Cardiac fibroblast (primary cell): ENCODE results near the gene SEMA5B.

Experiments used
- DNase-seq, 2 donors: peaks; one replicate each; pipeline versions ENCODE4 v3.0.0 to v3.0.0-alpha.2; 2010; ENCODE audit warnings: low read depth in 2 of 2
- H3K4me3 ChIP-seq, 2 donors: replicated peaks in 1 of 2; 1 replicate in 1 of 2; 2 replicates in 1 of 2; pipeline ENCODE4 v1.5.1; 2011; ENCODE audit warnings: low read depth in 2 of 2, low read length in 2 of 2, mild to moderate bottlenecking in 2 of 2, moderate library complexity in 1 of 2
- TF ChIP-seq, protein P1 (sequence below): IDR thresholded peaks from one replicate; pipeline ENCODE4 v1.5.1; 2011; ENCODE audit warnings: low read depth, mild to moderate bottlenecking, low read length, inconsistent platforms

SEMA5B gene

DNA sequence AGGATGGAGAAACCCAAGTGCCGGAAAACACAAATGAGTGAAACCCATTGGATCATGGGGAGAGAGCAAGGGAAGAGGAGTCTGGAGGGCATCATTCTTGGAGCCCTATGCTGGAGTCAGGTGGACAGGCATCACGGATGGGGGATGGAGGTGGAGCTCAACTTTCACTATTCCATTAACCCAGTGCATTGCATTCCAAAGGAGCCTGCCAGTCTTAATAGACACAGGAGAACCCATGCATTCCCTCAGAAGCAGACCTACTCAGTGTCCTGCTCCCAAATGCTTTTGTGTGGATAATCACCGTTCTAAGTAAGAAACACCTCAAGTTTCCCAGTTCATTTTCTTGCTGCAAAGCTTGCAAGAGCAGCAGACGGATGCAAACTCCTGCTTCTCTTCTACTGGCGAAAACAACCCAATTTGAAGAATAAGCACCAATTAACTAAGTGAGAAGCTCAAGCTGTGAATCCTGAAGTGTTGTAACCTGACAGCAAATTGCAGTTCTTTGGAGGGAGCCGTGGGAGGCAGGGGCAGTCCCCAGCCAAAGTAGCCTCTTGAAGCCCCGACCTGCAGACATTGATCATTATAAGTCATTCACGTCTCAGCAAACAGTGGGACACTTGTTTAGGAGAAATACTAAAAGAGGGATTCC is 25.3 kb downstream of the SEMA5B start:
- TF ChIP-seq, protein P1, sequence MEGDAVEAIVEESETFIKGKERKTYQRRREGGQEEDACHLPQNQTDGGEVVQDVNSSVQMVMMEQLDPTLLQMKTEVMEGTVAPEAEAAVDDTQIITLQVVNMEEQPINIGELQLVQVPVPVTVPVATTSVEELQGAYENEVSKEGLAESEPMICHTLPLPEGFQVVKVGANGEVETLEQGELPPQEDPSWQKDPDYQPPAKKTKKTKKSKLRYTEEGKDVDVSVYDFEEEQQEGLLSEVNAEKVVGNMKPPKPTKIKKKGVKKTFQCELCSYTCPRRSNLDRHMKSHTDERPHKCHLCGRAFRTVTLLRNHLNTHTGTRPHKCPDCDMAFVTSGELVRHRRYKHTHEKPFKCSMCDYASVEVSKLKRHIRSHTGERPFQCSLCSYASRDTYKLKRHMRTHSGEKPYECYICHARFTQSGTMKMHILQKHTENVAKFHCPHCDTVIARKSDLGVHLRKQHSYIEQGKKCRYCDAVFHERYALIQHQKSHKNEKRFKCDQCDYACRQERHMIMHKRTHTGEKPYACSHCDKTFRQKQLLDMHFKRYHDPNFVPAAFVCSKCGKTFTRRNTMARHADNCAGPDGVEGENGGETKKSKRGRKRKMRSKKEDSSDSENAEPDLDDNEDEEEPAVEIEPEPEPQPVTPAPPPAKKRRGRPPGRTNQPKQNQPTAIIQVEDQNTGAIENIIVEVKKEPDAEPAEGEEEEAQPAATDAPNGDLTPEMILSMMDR = no peak
- H3K4me3 ChIP-seq = no peak overlapping the region
- no peak for DNase-seq

DNA sequence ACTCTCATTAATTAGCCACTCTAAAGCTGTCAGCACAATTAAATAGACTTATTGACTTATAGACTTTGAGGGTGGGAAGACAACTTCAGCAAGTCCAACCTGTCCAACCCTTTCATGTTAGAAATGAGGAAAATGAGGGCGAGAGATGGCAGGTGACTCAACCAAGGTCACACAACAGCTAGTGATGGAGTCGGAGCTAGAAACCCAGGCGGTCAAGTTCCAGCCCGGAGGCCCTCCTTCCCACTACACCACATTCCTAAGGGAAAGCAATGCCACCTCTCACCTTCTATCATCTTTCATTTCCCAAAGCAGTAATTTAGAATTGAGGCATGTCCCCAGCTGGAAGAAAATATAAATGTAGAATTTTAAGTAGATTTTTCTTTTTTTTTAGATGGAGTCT is 28.7 kb downstream of the SEMA5B start:
- TF ChIP-seq, protein P1 = no peak
- no peak overlapping the region for H3K4me3 ChIP-seq
- DNase-seq = no peak

DNA sequence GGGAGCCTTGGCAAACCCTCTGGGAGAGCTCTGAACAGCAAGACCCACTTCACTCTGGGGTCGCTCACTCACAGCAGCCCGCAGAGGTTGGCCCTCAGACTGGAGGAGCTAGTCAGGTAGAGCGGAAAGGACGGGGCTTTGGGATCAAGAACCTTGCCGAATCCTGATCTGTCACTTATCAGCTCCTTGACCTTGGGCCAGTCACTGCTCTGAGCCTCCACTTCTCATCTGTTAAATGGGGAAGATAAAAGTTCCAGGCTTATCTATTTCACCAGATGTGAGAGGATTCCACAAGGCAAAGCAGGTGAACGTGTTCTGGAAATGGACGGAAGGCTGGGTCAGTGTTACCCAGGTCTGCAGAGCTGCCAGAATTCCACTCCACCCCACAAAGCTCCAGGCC is 29.4 kb downstream of the SEMA5B start:
- no peak for DNase-seq
- TF ChIP-seq, protein P1 = no peak

DNA sequence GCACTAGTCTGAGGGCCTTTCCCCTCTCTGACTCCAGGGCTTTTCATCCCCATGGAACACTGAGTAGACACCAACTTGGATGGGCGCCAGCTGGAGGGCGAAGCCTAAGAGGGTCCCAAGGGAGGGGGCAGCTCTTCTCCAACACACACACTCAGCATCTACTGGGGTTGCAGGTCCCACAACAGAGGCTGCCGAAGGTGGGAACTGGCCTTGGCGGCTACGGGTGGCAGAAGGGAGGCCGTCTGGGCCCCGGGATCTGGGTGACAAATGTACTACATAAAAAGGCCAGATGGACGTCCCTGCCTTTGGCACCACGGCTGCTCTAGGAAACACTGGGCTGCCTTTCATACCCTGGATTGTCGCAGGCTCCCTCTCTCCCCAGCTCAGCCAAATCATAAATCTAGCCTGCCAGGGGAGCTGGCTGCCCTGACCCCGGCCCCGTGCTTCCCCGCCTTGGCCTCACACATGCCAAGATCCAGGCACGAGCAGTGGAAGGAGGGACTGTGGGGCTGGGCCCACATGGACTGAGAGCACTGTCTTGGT is 31.5 kb downstream of the SEMA5B start:
- no peak for DNase-seq
- TF ChIP-seq, protein P1 = no peak
- no peak overlapping the region for H3K4me3 ChIP-seq

More for the DNA sequence above, 29.4 kb downstream of the SEMA5B start:
- H3K4me3 ChIP-seq = no peak overlapping the region

DNA sequence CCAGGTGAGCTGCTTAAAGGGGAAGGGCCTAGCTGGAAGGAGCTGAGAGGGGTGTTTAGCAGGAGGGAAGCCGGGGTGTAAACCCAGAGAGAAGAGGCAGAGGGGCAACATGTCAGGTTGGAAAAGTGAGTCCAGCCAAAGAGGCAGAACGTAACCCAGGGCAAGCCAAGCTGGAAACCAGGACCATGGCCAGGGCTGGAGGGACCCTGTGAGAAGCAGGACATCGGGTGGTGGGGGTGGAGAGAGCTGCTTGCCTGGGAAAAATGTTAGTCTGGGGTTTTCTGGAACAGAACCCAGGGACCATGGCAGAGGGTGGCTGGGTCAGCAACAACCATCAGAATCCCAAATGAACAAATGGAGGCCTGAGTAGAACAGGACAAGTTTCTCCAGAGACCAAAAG is 32.6 kb downstream of the SEMA5B start:
- DNase-seq = no peak
- TF ChIP-seq, protein P1 = no peak
- H3K4me3 ChIP-seq = no peak overlapping the region

DNA sequence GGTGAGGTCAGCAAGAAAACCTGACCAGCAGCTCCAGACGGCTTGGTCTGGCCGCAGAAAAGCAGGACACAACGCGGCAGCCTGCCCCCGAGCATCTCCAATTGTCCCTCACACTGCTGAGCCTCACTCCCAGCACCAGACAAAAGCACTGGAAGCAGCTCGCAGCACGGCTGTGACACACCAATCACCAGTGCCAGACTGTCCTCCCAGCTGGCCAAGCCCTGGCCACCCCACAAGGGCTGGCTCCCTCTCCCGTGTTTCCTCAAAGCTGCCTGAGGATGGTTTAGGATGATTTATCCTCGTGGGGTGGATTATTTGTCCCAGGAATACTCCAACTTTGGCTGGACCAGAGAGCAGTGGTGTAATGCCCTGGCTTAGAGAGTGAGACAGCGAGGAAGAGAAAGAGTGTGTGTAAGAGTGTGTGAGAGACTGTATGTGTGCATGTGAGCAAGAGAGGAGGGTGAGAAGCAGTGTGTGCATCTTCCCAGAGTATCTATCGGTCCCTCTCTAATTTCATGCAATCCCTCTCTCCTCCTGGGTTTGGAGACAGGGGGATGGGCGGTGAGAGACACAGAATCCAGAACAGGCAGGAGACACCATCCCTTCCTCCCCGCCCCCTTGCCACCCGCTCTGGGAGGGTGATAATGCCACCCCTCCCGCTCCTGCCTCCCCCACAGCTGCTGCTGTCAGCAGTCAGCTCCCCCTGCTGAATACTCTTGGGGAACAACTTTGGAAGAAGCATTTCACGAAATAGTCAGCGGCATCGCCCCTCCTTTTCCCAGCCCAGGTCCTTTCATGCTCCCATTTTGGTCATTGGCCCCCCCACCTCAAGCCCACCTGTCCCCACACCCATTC is 34.2 kb downstream of the SEMA5B start:
- DNase-seq = no peak
- no peak overlapping the region for H3K4me3 ChIP-seq
- TF ChIP-seq, protein P1 = no peak
